Activated T-cell treated with anti-CD3 and anti-CD28 coated beads, Interleukin-2, amount 50 U/mL, for 24 hours (primary cell): ENCODE measurements around the gene HOGA1.
A peak's percentile ranks its signal among the peaks of the same experiment; 100 is the strongest.
"Not testable (repeated sequence)": the region's sequence is repeated elsewhere in the genome, so short reads cannot be mapped to it uniquely, and the experiment has no call there.

Source experiments
- DNase-seq: peaks from one replicate; pipeline ENCODE4 v3.0.0-alpha.2; 2020
- H3K27ac Mint-ChIP-seq: 2 replicates; pipeline ENCODE4 v1.8.0; 2020; ENCODE audit warnings: mild to moderate bottlenecking, mixed read lengths
- H3K27me3 Mint-ChIP-seq: 2 replicates; pipeline ENCODE4 v1.8.0; 2020; ENCODE audit warnings: mixed read lengths
- H3K36me3 Mint-ChIP-seq: 2 replicates; pipeline ENCODE4 v1.8.0; 2020; ENCODE audit warnings: low read depth, mixed read lengths
- H3K4me1 Mint-ChIP-seq: 2 replicates; pipeline ENCODE4 v1.8.0; 2020; ENCODE audit warnings: low read depth, mixed read lengths
- H3K4me3 Mint-ChIP-seq: 2 replicates; pipeline ENCODE4 v1.8.0; 2020; ENCODE audit warnings: mild to moderate bottlenecking, moderate library complexity, mixed read lengths
- H3K9me3 Mint-ChIP-seq: 2 replicates; pipeline ENCODE4 v1.8.0; 2020; ENCODE audit warnings: mixed read lengths

The HOGA1 gene

DNA sequence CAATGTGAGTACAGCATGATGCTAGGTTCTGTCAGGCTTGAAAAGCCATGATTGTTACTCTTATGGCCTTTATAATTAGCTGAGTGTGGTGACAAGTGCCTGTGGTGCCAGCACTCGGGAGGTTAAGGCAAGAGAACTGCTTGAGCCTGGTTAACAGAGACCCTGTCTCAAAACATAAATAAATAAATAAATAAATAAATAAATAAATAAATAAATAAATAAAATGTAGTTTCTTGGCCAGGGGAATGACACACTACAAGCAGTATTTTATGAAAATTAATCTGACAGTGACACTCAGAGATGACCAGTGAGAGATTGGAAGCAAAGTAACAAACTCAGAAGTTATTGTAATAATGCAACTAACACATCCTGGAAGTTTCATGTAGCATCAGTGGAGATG, 51.4 kb downstream of the HOGA1 start:
- peaks cover 19% of the 10 kb centered on the region for H3K4me1 Mint-ChIP-seq
- H3K9me3 Mint-ChIP-seq, result no peaks in the 10 kb centered on the region
- H3K4me3 Mint-ChIP-seq, result no peak overlapping the region
- H3K27ac Mint-ChIP-seq, result no peak overlapping the region
- no peaks in the 10 kb centered on the region for H3K27me3 Mint-ChIP-seq
- DNase-seq, result no peak
- peaks cover 9% of the 10 kb centered on the region for H3K36me3 Mint-ChIP-seq

DNA sequence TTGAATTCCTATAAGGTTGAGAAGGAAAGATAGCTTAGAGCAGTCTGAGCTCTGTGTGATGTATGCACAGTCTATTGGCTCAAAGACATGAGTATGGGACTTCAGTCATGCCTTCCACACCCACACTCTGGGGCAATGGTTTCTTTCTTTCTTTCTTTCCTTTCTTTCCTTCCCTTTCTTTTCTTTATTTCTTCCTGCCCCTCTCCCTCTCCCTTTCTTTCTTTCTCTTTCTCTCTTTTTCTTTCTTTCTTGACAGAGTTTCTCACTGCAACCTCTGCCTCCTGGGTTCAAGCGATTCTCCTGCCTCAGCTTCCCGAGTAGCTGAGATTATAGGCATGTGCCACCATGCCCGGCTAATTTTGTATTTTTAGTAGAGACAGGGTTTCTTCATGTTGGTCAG, 54.9 kb downstream of the HOGA1 start:
- Mint-ChIP-seq H3K36me3 (peaks cover 18% of the 10 kb centered on the region), H3K4me1 (peaks cover 22% of the 10 kb centered on the region)
- not testable (repeated sequence) for H3K4me3 Mint-ChIP-seq, H3K9me3 Mint-ChIP-seq, H3K27me3 Mint-ChIP-seq, H3K27ac Mint-ChIP-seq, DNase-seq

DNA sequence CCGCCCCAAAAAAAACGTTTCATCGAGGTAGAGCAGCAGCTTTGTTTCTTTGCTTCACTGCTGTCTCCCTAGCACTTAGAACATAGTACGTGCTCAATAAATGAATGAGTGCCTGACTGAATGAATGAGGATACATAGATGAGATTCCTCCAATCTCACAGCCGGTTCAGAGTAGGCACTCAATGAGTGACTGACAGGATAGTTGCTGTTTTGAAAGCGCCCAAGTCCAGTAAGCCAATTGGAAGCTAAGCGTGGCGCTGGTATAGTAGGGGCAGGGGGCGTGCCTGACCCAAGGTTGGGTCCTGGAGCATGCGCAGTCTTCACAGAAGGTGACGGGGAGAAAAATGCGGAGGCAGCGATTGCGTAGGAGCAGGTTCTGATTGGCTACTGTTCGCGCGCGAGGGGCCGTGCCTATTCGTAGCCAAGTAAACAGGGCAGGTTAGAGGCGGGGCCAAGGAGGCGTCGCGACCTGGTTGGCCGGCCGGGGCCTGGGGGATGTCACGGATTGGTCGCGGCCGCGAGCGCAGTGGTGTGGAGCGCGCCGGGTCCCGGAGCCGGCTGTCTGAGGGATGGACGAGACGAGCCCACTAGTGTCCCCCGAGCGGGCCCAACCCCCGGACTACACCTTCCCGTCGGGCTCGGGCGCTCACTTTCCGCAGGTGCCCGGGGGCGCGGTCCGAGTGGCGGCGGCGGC, 56.1 kb downstream of the HOGA1 start, which contains the start of gene PI4K2A:
Gene PI4K2A (plus strand): TSS at position 498 of the 694 bp plus-strand sequence. CDS start 72 bp downstream, at position 570.
- Mint-ChIP-seq H3K9me3 (no peaks in the 10 kb centered on the region), H3K36me3 (peaks cover 30% of the 10 kb centered on the region), H3K27ac (peak within 1 kb of the TSS; percentile 91), H3K4me1 (peaks cover 22% of the 10 kb centered on the region), H3K4me3 (peak within 1 kb of the TSS; percentile 95), H3K27me3 (no peaks in the 10 kb centered on the region)
- DNase-seq, result peak; percentile 98

DNA sequence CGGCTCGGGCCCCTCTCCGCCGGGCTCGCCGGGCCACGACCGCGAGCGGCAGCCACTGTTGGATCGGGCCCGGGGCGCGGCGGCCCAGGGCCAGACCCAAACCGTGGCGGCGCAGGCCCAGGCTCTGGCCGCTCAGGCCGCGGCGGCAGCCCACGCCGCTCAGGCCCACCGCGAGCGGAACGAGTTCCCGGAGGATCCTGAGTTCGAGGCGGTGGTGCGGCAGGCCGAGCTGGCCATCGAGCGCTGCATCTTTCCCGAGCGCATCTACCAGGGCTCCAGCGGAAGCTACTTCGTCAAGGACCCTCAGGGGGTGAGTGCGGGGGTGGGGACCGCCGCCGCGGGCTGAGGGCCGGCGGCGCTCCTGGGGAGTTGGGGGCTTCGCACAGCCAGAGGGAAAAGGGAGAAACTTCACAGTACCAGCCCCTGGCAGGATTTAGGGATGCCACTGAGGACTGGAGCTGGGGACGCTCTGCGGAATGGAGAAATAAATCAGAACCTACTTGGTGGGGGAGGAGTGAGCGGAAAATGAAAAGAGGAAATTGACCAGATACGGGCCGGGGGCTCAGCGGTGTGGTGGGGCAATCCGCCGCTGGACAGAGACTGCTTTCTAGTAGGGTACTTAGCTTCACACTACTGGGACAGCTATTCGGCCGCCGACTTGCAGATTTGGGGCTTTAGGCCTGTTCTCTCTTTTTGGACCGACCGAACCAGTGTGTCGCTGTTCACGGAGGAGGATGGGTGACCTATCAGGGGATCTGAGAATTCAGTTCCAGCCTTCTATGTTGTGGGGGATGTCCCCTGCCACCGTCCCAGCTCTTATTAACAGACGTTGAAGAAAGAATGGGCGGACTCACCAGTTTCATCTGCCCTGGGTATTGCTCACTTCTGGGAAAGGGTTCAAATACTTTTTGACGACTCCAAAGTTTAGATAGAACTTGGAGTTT, 57.0 kb downstream of the HOGA1 start:
- Mint-ChIP-seq H3K27me3 (no peaks in the 10 kb centered on the region), H3K4me1 (peaks cover 22% of the 10 kb centered on the region)
- peak; percentile 42 for DNase-seq

DNA sequence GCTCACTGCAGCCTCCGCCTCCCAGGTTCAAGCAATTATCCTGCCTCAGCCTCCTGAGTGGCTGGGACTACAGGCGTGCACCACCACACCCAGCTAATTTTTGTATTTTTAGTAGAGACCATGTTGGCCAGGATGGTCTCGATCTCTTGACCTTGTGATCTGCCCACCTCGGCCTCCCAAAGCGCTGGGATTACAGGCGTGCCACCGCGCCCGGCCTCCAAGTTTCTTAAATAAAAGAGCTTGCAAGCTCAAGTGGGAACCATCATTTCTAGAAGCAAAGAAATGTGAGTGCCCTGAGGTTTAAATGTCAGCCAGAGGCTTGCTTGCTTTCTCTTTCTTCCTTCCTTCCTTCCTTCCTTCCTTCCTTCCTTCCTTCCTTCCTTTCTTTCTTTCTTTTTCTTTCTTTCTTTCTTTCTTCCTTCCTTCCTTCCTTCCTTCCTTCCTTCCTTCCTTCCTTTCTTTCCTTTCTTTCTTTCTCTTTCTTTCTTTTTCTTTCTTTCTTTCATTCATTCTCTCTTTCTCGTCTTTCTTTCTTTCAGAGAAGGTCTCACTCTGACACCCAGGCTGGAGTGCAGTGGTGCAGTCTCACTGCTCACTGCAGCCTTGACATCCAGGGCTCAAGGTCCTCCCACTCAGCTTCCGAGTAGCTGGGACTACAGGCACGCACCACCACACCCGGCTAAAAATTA, 58.4 kb downstream of the HOGA1 start:
- not testable (repeated sequence) for H3K9me3 Mint-ChIP-seq, H3K27me3 Mint-ChIP-seq, DNase-seq, H3K27ac Mint-ChIP-seq
- Mint-ChIP-seq H3K36me3 (peaks cover 46% of the 10 kb centered on the region), H3K4me1 (peaks cover 26% of the 10 kb centered on the region), H3K4me3 (peak overlapping the region; percentile 95)

More for the DNA sequence above, 57.0 kb downstream of the HOGA1 start:
- H3K4me3 Mint-ChIP-seq, result peak overlapping the region; percentile 95
- H3K36me3 Mint-ChIP-seq, result peaks cover 36% of the 10 kb centered on the region
- H3K9me3 Mint-ChIP-seq, result no peaks in the 10 kb centered on the region
- peak overlapping the region; percentile 91 for H3K27ac Mint-ChIP-seq

DNA sequence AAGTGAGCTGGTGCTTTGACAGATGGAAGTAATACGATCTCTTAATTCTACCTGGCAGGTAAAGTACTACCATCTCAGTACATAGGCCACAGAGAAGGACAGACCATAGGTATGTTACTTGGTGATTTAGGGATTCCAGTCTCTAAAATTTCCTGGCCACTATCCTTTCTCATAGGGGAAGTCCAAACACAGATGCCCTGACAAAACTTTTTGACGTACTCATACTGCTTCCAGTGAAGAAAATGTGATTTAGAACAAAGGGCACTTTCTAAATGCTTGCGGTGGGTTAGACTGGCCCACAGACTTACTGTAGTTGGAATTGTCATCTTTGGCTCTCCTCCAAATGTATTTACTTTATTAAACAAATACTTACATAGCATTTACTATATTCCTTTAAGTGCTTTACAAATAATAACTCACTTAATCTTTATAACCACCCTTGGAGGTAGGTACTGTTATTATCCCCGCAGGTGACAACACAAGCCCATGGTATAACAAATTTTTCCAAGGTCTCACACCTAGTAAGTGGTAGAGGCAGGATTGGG, 59.3 kb downstream of the HOGA1 start:
- Mint-ChIP-seq H3K9me3 (no peaks in the 10 kb centered on the region), H3K4me3 (no peak overlapping the region), H3K4me1 (peaks cover 31% of the 10 kb centered on the region)

DNA sequence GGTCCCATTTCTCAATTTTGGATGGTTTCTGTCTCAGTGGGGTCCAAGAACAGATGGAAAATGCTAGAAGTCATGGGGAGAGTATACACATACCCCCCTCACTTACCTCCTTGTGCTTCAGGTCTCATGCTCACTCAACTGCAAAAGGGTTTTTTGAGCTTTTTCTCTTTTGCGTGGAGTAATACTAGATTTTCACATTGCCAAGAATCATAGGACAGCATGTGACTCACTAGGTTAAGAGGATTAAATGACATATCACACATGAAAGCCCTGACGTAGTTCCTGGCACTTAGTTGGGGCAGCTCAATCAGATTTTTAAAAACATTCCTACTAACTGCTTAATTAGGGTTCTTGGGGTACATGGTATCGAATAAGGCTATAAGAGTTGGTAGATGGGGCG, 60.7 kb downstream of the HOGA1 start:
- H3K4me1 Mint-ChIP-seq, result peaks cover 42% of the 10 kb centered on the region

More for the DNA sequence above, 59.3 kb downstream of the HOGA1 start:
- no peak overlapping the region for H3K27ac Mint-ChIP-seq
- peaks cover 48% of the 10 kb centered on the region for H3K36me3 Mint-ChIP-seq
- no peaks in the 10 kb centered on the region for H3K27me3 Mint-ChIP-seq
- no peak for DNase-seq

DNA sequence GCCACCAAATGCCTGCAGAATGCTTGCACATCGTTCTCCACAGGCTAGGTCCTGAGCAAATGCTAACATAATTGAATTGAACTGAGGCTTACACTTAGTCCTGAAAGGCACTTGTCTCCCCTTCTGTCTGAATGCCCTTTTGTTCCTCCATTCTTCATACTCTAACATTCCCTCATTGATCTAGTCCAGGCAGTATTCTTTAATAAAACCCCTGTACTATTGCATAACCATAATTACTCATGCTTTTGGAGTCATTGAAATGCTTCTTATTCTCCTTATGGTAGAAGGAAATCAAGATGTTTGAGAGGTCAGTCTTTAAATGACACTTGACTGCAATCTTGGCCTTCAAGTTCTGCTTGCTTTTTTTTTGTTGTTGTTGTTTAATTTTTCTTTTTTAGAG, 63.4 kb downstream of the HOGA1 start:
- no peak overlapping the region for H3K27ac Mint-ChIP-seq
- peaks cover 60% of the 10 kb centered on the region for H3K36me3 Mint-ChIP-seq
- H3K27me3 Mint-ChIP-seq, result no peaks in the 10 kb centered on the region
- no peaks in the 10 kb centered on the region for H3K9me3 Mint-ChIP-seq
- peaks cover 28% of the 10 kb centered on the region for H3K4me1 Mint-ChIP-seq
- H3K4me3 Mint-ChIP-seq, result no peak overlapping the region
- no peak for DNase-seq

More for the DNA sequence above, 60.7 kb downstream of the HOGA1 start:
- Mint-ChIP-seq H3K9me3 (no peaks in the 10 kb centered on the region), H3K4me3 (no peak overlapping the region), H3K36me3 (peaks cover 48% of the 10 kb centered on the region), H3K27me3 (no peaks in the 10 kb centered on the region), H3K27ac (no peak overlapping the region)
- DNase-seq, result no peak

DNA sequence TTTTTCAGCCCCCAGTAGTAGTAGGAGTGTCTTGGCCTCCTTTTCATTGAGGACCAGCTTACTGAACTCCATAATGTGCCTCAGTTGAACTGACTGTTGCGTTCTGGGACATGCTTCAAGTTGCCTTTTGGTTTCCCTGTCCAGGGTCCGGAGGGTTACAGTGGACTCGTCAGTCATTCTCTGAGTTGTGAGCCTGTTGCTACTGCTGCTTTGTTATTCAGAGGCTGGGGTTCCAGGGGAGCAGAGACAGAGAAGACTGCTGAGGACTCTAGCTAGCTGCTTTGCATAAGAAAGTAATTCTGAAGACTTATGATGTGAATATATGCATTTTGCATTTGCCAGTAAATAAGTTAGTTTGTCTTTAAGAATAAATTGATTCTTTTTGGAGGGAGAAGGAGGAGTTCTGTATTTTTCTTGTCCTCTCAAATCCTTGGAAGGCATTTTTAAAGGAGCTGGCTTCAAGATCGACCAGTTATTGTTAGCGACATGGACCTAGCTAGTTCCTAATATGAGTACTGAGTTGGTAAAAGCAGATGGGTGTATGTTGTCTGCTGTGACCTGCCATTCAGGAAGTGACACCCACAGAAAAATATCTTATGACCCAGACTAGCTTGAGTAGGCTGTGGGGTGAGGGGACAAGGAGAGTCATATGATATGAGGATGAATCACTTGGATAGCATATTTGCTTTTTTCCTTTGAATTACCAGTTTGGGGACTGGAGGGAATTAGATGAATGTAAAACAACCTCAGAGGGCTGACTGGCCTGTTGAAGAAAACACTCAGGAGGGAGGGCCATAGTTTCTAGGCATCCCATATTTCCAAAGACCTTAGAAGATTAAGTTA, 64.6 kb downstream of the HOGA1 start:
- H3K4me1 Mint-ChIP-seq, result peaks cover 20% of the 10 kb centered on the region
- H3K27me3 Mint-ChIP-seq, result no peaks in the 10 kb centered on the region
- peaks cover 63% of the 10 kb centered on the region for H3K36me3 Mint-ChIP-seq
- peak overlapping the region; percentile 88 for H3K27ac Mint-ChIP-seq
- H3K9me3 Mint-ChIP-seq, result no peaks in the 10 kb centered on the region
- H3K4me3 Mint-ChIP-seq, result peak overlapping the region; percentile 21
- no peak for DNase-seq

DNA sequence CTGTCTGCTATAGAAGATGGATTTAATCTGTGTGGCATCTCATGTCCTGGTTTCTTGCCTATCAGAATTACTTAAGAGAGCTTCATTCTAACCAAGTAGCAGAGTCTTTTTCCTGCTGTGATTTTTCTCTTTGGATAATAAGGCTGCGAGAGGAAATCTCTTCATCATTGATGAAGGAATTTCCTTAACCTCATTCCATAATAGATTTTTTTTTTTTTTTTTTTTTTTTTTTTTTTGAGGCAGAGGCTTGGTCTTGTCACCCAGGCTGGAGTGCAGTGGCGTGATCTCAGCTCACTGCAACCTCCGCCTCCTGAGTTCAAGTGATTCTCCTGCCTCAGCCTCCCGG, 65.2 kb downstream of the HOGA1 start:
- H3K4me1 Mint-ChIP-seq, result peaks cover 23% of the 10 kb centered on the region
- not testable (repeated sequence) for DNase-seq, H3K9me3 Mint-ChIP-seq, H3K4me3 Mint-ChIP-seq, H3K27me3 Mint-ChIP-seq
- H3K36me3 Mint-ChIP-seq, result peaks cover 62% of the 10 kb centered on the region
- peak overlapping the region; percentile 88 for H3K27ac Mint-ChIP-seq

DNA sequence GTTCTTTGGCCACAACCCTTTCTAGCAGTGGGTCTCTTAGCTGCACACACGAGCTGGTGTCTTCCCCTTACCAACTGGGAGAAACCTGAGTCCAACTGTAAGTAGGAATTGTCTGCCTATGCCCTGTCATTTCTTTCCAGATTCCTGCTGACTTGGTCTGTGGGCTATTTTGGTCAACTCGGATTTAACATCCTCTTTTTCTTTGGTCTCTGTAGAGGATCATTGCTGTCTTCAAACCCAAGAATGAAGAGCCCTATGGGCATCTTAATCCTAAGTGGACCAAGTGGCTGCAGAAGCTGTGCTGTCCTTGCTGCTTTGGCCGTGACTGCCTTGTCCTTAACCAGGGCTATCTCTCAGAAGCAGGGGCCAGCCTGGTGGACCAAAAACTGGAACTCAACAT, 66.5 kb downstream of the HOGA1 start:
- H3K4me3 Mint-ChIP-seq, result no peak overlapping the region
- H3K9me3 Mint-ChIP-seq, result no peaks in the 10 kb centered on the region
- peaks cover 23% of the 10 kb centered on the region for H3K4me1 Mint-ChIP-seq
- H3K36me3 Mint-ChIP-seq, result peaks cover 60% of the 10 kb centered on the region
- DNase-seq, result no peak
- H3K27me3 Mint-ChIP-seq, result no peaks in the 10 kb centered on the region
- no peak overlapping the region for H3K27ac Mint-ChIP-seq

DNA sequence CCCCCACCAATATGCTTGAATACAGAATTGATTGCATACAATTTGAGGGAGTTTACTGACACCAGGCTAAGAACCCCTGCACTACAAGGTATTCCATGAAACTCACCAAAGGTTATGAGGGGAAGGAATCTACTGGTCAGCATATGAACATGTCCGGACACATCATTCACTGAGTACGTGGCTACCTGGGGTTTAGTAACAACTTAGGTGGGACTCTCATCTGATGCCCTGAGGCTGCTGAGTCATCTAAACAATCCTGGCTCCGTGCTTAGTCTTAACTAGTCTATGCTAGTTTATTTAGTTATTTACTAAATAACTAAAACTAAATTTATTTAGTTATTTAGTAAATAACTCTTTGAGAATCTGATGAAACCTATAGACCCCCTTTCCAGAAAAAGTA, 67.6 kb downstream of the HOGA1 start:
- no peak overlapping the region for H3K4me3 Mint-ChIP-seq
- H3K27me3 Mint-ChIP-seq, result no peaks in the 10 kb centered on the region
- H3K36me3 Mint-ChIP-seq, result peaks cover 65% of the 10 kb centered on the region
- no peaks in the 10 kb centered on the region for H3K9me3 Mint-ChIP-seq
- DNase-seq, result no peak
- no peak overlapping the region for H3K27ac Mint-ChIP-seq
- H3K4me1 Mint-ChIP-seq, result peaks cover 23% of the 10 kb centered on the region

DNA sequence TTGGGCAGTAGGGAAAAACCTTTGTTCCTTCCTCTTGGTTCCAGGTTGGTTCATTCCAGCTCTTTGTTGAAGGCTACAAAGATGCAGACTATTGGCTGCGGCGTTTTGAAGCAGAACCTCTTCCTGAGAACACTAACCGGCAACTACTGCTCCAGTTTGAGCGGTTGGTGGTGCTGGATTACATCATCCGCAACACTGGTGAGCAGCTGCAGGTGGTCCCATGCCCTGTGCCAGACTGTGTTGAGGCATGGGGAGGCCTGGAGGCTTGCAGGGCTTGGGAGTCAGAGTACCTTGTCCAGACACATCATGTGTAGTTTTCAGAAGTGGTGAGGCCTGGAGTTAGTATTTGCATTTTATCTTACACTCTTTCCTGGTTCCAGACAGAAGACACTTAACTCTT, 72.6 kb downstream of the HOGA1 start:
- no peak for DNase-seq
- Mint-ChIP-seq H3K27me3 (no peaks in the 10 kb centered on the region), H3K4me1 (peaks cover 4% of the 10 kb centered on the region), H3K36me3 (peaks cover 84% of the 10 kb centered on the region), H3K4me3 (no peak overlapping the region), H3K9me3 (no peaks in the 10 kb centered on the region), H3K27ac (no peak overlapping the region)

DNA sequence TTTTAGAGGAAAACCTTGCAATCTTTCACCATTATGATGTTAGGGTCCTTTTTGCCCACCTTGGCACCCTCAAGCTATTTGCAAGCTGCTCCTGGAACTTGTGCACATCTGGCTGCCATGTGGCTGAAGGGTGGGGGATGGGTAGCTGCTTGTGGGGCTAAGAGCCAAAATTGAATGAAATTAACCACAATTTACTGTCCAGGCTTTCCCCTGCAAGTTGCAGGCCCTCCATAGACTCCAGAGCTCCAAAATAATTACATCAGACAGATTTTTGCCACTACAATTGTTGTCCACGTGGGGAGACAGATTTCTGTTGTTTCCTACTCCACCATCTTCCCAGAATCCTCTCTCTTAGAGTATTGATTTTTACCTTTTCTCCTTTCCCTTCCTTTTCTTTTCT, 75.4 kb downstream of the HOGA1 start:
- no peak overlapping the region for H3K4me3 Mint-ChIP-seq
- H3K36me3 Mint-ChIP-seq, result peaks cover 86% of the 10 kb centered on the region
- H3K27ac Mint-ChIP-seq, result no peak overlapping the region
- no peaks in the 10 kb centered on the region for H3K27me3 Mint-ChIP-seq
- no peaks in the 10 kb centered on the region for H3K9me3 Mint-ChIP-seq
- DNase-seq, result no peak
- no peaks in the 10 kb centered on the region for H3K4me1 Mint-ChIP-seq
